Keratinocyte (primary cell): Measurements from ENCODE around the gene ENTREP1.

Experiments used
- EZH2 ChIP-seq: IDR thresholded peaks from one replicate; pipeline ENCODE4 v1.6.1; 2012; ENCODE audit warnings: inconsistent platforms, mild to moderate bottlenecking, low read length, moderate library complexity
- TF ChIP-seq, protein P1 (sequence below), 3 experiments: IDR thresholded peaks in 1 of 3; conservative IDR thresholded peaks in 1 of 3; optimal IDR thresholded peaks in 1 of 3; 2 replicates in 2 of 3; 3 replicates in 1 of 3; pipeline versions ENCODE3 to v1.5.1; 2011; ENCODE audit warnings: low read length in 3 of 3, mild to moderate bottlenecking in 3 of 3, moderate library complexity in 2 of 3, control low read depth in 1 of 3, inconsistent platforms in 1 of 3; ENCODE audit not compliant: insufficient read depth in 2 of 3; ENCODE audit errors: extremely low read depth in 1 of 3

DNA sequence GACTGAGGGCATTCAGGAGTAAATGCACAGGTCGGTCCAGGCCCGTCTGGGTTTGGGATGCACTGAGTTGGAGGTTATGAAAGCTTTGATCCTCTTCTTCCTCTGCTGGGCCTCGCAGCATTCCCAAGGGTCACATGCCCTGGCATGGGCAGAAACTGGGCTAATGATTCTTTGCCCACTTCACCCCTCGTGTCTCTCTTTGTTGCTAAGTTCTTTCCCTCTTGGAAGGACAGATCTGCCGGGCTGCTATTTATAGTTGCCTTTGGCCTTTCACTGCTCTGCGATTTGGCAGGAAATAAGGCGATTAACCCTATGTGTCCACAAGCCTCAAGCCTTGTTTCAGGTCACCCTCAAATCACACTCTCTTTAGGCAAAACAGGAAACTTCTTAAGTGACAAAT, 66.9 kb downstream of the ENTREP1 start:
- TF ChIP-seq EZH2: no peak
- TF ChIP-seq, protein P1, sequence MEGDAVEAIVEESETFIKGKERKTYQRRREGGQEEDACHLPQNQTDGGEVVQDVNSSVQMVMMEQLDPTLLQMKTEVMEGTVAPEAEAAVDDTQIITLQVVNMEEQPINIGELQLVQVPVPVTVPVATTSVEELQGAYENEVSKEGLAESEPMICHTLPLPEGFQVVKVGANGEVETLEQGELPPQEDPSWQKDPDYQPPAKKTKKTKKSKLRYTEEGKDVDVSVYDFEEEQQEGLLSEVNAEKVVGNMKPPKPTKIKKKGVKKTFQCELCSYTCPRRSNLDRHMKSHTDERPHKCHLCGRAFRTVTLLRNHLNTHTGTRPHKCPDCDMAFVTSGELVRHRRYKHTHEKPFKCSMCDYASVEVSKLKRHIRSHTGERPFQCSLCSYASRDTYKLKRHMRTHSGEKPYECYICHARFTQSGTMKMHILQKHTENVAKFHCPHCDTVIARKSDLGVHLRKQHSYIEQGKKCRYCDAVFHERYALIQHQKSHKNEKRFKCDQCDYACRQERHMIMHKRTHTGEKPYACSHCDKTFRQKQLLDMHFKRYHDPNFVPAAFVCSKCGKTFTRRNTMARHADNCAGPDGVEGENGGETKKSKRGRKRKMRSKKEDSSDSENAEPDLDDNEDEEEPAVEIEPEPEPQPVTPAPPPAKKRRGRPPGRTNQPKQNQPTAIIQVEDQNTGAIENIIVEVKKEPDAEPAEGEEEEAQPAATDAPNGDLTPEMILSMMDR (optimal IDR thresholded peaks at IDR 0.05 in 1 of 3, IDR thresholded peaks at IDR 0.05 in 1 of 3, conservative IDR thresholded peaks at IDR 0.05 in 1 of 3; ENCODE audit: extremely low read depth in 1 of 3, insufficient read depth in 2 of 3, low read length in 3 of 3): no peak
